ENCODE results near the gene VCX.

DNA sequence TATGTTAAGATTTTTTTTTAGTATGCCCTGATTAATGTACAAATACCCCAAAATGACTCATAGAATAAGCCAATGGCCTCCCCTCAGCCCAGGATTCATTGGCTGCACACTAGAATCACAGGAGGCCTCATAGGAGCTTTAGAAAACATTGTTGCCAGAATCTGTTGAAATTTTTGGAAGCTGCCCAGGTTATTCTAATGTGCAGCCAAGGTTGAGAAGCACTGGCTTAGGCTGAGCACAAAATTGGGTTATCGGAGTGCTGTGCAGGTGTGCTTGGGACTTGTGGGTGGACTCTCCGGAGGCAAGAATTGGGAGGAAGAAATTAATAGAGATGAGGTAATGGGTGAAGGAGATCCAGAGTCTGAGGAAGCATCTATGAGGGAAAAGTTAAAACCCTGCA is 41.3 kb upstream of the VCX start:
- TF ChIP-seq, protein P1, sequence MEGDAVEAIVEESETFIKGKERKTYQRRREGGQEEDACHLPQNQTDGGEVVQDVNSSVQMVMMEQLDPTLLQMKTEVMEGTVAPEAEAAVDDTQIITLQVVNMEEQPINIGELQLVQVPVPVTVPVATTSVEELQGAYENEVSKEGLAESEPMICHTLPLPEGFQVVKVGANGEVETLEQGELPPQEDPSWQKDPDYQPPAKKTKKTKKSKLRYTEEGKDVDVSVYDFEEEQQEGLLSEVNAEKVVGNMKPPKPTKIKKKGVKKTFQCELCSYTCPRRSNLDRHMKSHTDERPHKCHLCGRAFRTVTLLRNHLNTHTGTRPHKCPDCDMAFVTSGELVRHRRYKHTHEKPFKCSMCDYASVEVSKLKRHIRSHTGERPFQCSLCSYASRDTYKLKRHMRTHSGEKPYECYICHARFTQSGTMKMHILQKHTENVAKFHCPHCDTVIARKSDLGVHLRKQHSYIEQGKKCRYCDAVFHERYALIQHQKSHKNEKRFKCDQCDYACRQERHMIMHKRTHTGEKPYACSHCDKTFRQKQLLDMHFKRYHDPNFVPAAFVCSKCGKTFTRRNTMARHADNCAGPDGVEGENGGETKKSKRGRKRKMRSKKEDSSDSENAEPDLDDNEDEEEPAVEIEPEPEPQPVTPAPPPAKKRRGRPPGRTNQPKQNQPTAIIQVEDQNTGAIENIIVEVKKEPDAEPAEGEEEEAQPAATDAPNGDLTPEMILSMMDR (IDR thresholded peaks at IDR 0.05), result no peak
- TF ChIP-seq POLR2A (IDR thresholded peaks at IDR 0.05) (no peak), POLR2AphosphoS5 (IDR thresholded peaks at IDR 0.05) (no peak)

Data from breast epithelium (tissue), 3 donors.